Hair follicle dermal papilla cell (primary cell): ENCODE measurements around the gene CPA4. TPM values are rescaled to one million over a fixed set of nuclear protein-coding genes. Genes with fewer than 3 reads are reported as not detected.

ENCODE experiments used
- total RNA-seq: library from RNA; depleted of rRNA; stranded (reverse); fragments of >200 nt; gene quantifications from 2 replicates; pipeline ENCODE4 v1.2.3, GENCODE V29; 2012

The CPA4 gene
- 6.8 and 7.0 TPM in 2 replicates for total RNA-seq

GRCh38 chr7:130292682-130293257, at the start of gene CPA4:
Gene CPA4, plus strand, starts transcription at chr7:130293161. Its CDS starts 20 bp downstream, at chr7:130293181.

GRCh38 chr7:130266258-130266960, 26.6 kb upstream of the CPA4 start, which contains the start of gene CPA2:
Gene CPA2, plus strand, starts transcription at chr7:130266863. Its CDS starts 19 bp downstream, at chr7:130266882.

GRCh38 chr7:130344271-130344866, 51.4 kb downstream of the CPA4 start, which contains the start of gene CPA5:
Gene CPA5, plus strand, starts transcription at chr7:130344816. Its CDS starts 1,670 bp downstream, at chr7:130346486.

Other genes starting within 250 kb of the CPA4 start
- gene ZC3HC1, start 241.8 kb upstream of the CPA4 start, total RNA-seq, result 16.2 and 17.0 TPM in 2 replicates
- gene KLHDC10, start 222.6 kb upstream of the CPA4 start, total RNA-seq, result 29.9 and 30.8 TPM in 2 replicates
- 19.1 and 21.4 TPM in 2 replicates for gene TMEM209, start 87.8 kb upstream of the CPA4 start, total RNA-seq
- not detected in 2 replicates for gene SSMEM1, start 85.3 kb upstream of the CPA4 start, total RNA-seq
- gene CPA2, start 26.3 kb upstream of the CPA4 start, total RNA-seq, result not detected in 2 replicates
- gene CPA5, start 51.7 kb downstream of the CPA4 start, total RNA-seq, result 0.16 TPM in 1 of 2 replicates, not detected in the other
- not detected in 2 replicates for gene CPA1, start 87.3 kb downstream of the CPA4 start, total RNA-seq
- gene CEP41, start 147.9 kb downstream of the CPA4 start, total RNA-seq, result 15.9 and 16.3 TPM in 2 replicates
- 24.3 and 29.2 TPM in 2 replicates for gene MEST, start 198.9 kb downstream of the CPA4 start, total RNA-seq